ENCODE measurements around the gene UBE3B.

- no peak for TF ChIP-seq CTCF (IDR thresholded peaks at IDR 0.05)
- no peak for TF ChIP-seq POLR2A (IDR thresholded peaks at IDR 0.05)
Measured at GRCh38 chr12:109475121-109475520, 2.3 kb upstream of the UBE3B start.
